NCI-H2107 treated with DMSO at 0.1 percent for 48 hours (cell line): ENCODE results near the gene LZTS2.

Experiments used
- DNase-seq: peaks from one replicate; lab custom pipeline; 2025; ENCODE audit not compliant: unreplicated experiment; lab: John Stamatoyannopoulos, UW

LZTS2 gene

DNA sequence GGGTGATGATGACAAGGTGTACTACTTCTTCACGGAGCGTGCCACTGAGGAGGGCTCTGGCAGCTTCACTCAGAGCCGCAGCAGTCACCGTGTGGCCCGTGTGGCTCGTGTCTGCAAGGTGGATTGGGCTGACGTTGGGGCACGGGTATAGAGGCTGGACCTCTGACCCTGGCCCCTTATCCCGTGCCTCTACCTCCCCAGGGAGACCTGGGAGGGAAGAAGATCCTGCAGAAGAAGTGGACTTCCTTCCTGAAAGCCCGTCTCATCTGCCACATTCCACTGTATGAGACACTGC, 20.8 kb upstream of the LZTS2 start:
- DNase-seq = no peak

DNA sequence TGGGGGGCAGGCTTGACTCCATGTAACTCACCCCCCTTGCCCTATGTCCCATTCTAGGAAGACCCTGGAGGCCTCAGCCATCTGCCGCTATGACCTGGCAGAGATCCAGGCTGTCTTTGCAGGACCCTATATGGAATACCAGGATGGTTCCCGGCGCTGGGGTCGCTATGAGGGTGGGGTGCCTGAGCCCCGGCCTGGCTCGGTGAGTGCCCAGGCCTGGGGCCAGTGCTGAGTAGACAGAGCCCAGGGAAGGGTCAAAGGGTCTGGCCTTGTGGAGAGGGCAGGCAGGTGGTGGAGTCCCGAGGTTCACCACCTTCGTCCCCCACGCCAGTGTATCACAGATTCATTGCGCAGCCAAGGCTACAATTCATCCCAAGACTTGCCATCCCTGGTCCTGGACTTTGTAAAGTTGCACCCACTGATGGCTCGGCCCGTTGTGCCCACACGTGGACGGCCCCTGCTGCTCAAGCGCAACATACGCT, 19.8 kb upstream of the LZTS2 start:
- no peak for DNase-seq

DNA sequence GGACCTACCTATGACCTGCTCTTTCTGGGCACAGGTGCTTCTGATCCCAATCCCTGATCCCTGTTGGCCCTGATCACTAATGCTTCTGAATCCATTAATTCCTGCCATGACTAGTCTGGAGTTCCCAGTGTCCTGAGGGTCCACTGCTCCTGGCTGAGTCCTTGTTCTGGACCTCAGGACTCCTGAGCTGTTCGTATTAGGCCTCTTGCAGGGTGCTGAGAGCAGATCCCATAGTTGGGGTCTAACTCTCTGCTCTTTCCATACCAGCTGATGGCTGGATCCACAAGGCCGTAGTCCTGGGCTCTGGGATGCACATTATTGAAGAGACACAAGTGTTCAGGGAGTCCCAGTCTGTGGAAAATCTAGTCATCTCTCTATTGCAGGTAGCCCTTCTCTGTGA, 19.3 kb upstream of the LZTS2 start:
- no peak for DNase-seq

DNA sequence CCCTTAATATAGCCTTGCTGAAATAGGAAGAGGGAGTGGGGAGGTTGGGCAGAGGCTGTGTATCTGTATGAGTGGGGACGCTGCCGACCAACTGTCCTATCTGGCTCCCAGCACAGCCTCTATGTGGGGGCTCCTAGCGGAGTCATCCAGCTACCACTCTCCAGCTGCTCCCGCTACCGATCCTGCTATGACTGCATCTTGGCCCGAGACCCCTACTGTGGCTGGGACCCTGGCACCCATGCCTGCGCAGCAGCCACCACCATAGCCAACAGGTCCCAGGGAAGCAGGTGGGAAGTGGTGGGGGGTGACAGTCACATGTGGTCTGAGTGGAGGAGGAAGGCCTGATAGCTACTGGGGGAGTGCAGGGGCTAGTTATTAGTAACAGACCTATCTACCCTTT, 18.9 kb upstream of the LZTS2 start:
- DNase-seq = no peak

GRCh38 chr10:100981178-100981772, 18.3 kb upstream of the LZTS2 start:
- DNase-seq = no peak

- no peak for DNase-seq
These were observed 16.4 kb upstream of the LZTS2 start for GRCh38 chr10:100982916-100983830.

GRCh38 chr10:100983868-100984671, 15.5 kb upstream of the LZTS2 start:
- no peak for DNase-seq

DNA sequence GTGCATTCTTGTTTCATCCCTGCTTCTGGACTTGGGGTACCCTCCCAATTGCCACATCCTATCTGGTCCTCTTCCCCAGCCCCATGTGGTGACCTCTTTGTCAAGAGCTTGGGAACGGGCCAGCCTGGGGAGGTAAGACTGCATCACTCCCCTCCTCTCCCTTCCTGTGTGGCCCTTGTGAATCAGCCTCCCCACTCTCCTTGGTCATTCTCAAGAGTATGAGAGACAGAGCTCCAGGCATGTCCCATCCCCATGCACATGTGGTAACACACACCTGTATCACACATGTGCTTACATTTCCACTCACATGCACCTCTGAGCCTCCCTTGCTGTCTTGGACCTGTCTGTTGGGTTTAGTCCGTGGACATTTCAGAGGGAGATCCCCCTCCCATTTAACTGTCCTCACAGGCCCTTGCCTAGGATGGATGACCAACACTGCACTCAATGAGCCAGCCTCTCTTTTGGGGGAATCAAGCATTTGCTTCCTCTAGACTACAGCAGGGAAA, 14.9 kb upstream of the LZTS2 start:
- DNase-seq = no peak

- DNase-seq = no peak
These were observed 14.3 kb upstream of the LZTS2 start for GRCh38 chr10:100985336-100985735.

DNA sequence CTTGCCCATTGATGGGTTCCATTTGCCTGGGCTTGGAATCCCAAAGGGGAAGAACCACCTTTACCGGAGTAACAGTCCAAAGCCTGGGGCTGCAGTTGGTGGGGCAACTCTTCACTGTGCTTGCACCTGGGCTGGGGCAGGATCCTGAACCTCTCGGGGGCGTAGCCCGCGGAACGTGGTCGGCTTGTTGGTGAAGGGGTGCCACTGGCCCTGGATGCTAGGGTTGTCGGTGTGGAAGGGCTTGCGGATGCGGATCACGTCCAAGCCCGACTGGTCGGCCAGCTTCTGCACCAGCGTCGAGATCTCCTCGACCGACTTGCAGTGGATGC, 13.0 kb upstream of the LZTS2 start:
- no peak for DNase-seq

GRCh38 chr10:100986952-100987684, 12.5 kb upstream of the LZTS2 start, which contains the start of the genes MRPL43 and TWNK:
MRPL43 (minus strand) TSS chr10:100987497; CDS start chr10:100987443, 54 bp downstream.
TWNK (plus strand) TSS chr10:100987543; CDS start chr10:100988211, 668 bp downstream.
- DNase-seq = peak; percentile 26

DNA sequence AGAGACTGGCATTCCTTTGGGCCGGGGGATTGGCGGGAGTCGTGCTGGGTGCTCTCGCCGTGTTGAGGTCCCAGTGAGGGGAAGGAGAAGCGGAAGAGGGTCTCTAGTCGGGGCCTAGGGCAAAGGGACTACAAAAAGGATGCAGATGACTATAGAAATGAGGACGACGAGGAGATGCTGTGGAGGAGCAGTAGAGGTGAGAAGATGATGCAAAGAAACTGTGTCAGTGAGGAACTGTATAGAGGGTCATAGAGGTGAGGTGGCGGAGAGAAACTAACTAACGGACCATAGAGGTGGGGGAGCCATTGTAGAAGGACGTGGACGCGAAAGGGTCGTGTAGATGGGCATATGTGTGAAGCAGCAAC, 11.9 kb upstream of the LZTS2 start:
- no peak for DNase-seq

DNA sequence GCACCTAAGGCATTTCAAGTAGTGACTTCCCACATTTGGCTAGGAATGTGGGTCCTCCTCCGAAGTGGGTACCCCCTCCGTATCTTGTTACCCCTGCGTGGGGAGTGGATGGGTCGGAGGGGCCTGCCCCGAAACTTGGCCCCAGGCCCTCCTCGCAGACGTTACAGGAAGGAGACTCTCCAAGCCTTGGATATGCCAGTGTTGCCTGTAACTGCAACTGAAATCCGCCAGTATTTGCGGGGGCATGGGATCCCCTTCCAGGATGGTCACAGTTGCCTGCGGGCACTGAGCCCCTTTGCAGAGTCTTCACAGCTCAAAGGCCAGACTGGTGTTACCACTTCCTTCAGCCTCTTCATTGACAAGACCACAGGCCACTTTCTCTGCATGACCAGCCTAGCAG, 11.4 kb upstream of the LZTS2 start:
- DNase-seq = no peak

GRCh38 chr10:100989088-100989487, 10.5 kb upstream of the LZTS2 start:
- no peak for DNase-seq

DNA sequence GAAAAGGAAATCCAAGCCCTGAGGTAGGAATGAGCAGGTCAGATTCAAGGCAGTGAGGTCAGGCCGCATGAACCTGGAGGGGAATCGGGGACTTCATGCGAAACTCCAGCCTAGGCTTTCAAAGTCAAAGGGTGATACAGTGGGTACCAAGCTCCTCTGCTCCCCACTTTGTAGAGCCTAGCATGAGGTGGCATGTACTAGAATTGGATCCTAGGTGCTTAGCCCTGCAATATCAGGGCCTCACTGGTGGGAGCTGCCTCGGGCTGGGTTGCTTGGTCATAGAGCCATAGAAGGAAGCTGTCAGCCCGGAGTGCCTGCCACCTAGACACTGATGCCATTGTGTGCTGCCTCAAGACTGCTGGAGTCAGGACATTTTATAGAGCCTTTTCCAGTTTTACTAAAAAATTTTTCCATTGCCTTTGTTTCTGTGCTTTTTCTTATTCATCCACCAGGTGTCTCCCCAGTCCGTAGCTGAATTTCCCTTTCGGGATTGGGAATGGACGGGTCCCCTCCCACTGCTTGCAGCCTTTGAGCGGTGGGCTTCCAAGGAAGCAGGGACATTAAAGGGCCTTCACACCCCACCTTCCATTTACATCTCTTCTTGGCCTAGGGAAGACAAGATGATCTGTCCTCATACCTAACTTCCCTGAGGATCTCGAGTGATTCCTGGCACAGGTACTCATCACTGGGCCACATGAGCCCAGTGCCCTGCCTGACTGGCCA, 5.5 kb upstream of the LZTS2 start:
- peak; percentile 15 for DNase-seq

DNA sequence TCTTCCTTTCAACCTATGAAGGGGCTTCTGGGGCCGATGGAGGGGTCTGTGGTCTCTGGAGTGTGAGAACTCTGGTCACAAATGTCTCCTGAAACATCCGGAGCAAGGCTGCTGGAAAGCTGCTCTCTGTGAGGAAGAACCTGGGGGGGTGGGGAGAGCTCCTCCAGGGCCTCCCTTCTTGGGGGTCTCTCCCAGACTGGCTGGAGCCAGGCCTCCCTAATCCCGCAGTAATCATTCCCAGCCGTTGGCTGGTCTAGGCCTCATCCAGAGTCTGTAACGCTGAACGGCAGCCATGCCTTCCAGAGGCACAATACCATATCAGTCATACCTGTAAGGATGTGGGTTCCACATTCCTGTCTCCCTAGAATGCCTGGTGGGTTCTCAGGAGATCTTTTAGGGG, 4.4 kb upstream of the LZTS2 start:
- no peak for DNase-seq

- DNase-seq = no peak
These were observed 2.8 kb upstream of the LZTS2 start for GRCh38 chr10:100996678-100997359.

DNA sequence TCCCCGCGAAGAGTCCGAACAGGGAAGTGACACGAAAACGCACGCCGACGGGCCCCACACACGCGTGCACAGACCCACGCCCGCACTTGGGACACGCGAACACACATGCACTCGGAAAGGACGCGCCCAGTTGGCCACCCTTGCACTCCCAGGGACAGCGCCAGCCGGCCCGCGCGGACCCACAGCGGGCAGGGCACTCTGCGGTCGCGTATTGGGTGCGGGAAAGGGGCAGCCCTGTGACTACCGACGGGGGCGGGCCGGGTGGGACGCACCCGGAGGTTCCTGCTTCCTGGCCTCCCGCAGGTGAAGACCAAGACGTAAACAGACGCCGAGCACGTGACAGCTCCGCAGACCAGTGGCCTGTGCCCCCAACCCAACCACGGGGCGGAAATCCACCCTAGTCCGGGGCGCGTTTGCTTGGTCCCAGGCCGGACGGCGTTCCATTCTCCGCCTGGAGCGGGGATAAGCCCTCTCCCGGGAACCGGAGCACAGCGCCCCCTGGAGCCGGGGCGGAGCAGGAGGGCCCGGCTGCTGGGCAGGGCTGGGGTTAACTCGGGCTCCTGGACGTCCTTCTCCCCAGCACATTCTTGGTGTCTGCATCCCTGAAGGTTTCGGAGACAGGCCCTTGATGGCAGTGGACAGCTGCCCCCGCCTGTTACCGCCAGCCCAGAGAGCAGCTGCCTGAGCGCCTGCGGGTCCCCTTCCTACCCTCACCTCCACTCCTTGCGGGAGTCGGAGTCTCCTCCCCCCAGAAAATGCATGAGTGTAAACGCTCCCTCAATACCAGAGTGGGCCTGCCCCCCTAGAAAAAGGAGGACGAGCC, 2.0 kb upstream of the LZTS2 start:
- no peak for DNase-seq
